Stimulated activated CD4-positive, alpha-beta T cell treated with anti-CD3 and anti-CD28 coated beads, Interleukin-4, amount 100 ng/mL, for 24 hours (primary cell): ENCODE results near the gene IP6K2.
"Not testable (repeated sequence)": the region's sequence is repeated elsewhere in the genome, so short reads cannot be mapped to it uniquely, and the experiment has no call there.

Experiments
- DNase-seq: peaks from one replicate; pipeline ENCODE4 v3.0.0-alpha.2; 2020

IP6K2 gene

GRCh38 chr3:48727511-48727910 is 10.5 kb upstream of the IP6K2 start:
- no peak for DNase-seq

- DNase-seq: not testable (repeated sequence)
Measured at GRCh38 chr3:48725185-48725855, 8.3 kb upstream of the IP6K2 start.

GRCh38 chr3:48723725-48724124 is 6.7 kb upstream of the IP6K2 start:
- no peak for DNase-seq

- DNase-seq: not testable (repeated sequence)
Measured at GRCh38 chr3:48723293-48723692, 6.3 kb upstream of the IP6K2 start.

GRCh38 chr3:48716508-48716981 is 476 bp downstream of the IP6K2 start:
- peak; percentile 22 for DNase-seq

GRCh38 chr3:48715174-48715800 is 1.7 kb downstream of the IP6K2 start:
- no peak for DNase-seq

- no peak for DNase-seq
Measured at GRCh38 chr3:48711727-48712126, 5.3 kb downstream of the IP6K2 start.

- DNase-seq: no peak
Measured at GRCh38 chr3:48709051-48709461, 8.0 kb downstream of the IP6K2 start.

- DNase-seq: no peak
Measured at GRCh38 chr3:48708481-48708889, 8.5 kb downstream of the IP6K2 start.

GRCh38 chr3:48707157-48707556 is 9.9 kb downstream of the IP6K2 start:
- no peak for DNase-seq

GRCh38 chr3:48702320-48702920 is 14.6 kb downstream of the IP6K2 start:
- DNase-seq: no peak

- DNase-seq: no peak
Measured at GRCh38 chr3:48700731-48701405, 16.2 kb downstream of the IP6K2 start.

- no peak for DNase-seq
Measured at GRCh38 chr3:48698891-48699290, 18.1 kb downstream of the IP6K2 start.

- no peak for DNase-seq
Measured at GRCh38 chr3:48697952-48698351, 19.1 kb downstream of the IP6K2 start.

- no peak for DNase-seq
Measured at GRCh38 chr3:48696601-48697000, 20.4 kb downstream of the IP6K2 start.

GRCh38 chr3:48696156-48696555 is 20.9 kb downstream of the IP6K2 start:
- no peak for DNase-seq

- no peak for DNase-seq
Measured at GRCh38 chr3:48695393-48695753, 21.6 kb downstream of the IP6K2 start.

- DNase-seq: no peak
Measured at GRCh38 chr3:48694610-48695392, 22.2 kb downstream of the IP6K2 start.

- no peak for DNase-seq
Measured at GRCh38 chr3:48693826-48694225, 23.2 kb downstream of the IP6K2 start.

GRCh38 chr3:48692551-48692950 is 24.5 kb downstream of the IP6K2 start:
- DNase-seq: no peak

GRCh38 chr3:48690846-48691458 is 26.1 kb downstream of the IP6K2 start:
- DNase-seq: no peak

- DNase-seq: no peak
Measured at GRCh38 chr3:48689384-48689783, 27.6 kb downstream of the IP6K2 start.

- DNase-seq: no peak
Measured at GRCh38 chr3:48688737-48689075, 28.3 kb downstream of the IP6K2 start.
